ENCODE data around the gene ASTE1. TPM values are rescaled to one million over a fixed set of nuclear protein-coding genes. Genes with fewer than 3 reads are reported as not detected.

The ASTE1 gene
- total and polyA plus RNA-seq, 9 donors: 3.1 to 11.9 (median 8.6) TPM

GRCh38 chr3:130997289-130997688 lies 29.3 kb downstream of the ASTE1 start:
- TF ChIP-seq POLR2A (IDR thresholded peaks at IDR 0.05) (no peak), CTCF (IDR thresholded peaks at IDR 0.05) (no peak), EP300 (IDR thresholded peaks at IDR 0.05) (no peak)
- Histone ChIP-seq H3K4me1 (ENCODE audit: insufficient read depth) (no peaks in the 10 kb centered on the region), H3K9me3 (no peaks in the 10 kb centered on the region), H3K27ac (no peak overlapping the region), H3K36me3 (no peaks in the 10 kb centered on the region), H3K4me3 (no peak overlapping the region), H3K27me3 (no peaks in the 10 kb centered on the region)
- no peak for DNase-seq
- 95 to 96% (median 96%) methylated on average over 7 of the region's 7 CpGs for WGBS, 3 donors
- intact Hi-C loops (cut with DNase I): no loop called here

- Histone ChIP-seq H3K4me1 (ENCODE audit: insufficient read depth) (no peaks in the 10 kb centered on the region), H3K9me3 (no peaks in the 10 kb centered on the region), H3K27ac (no peak overlapping the region), H3K4me3 (no peak overlapping the region), H3K27me3 (no peaks in the 10 kb centered on the region), H3K36me3 (no peaks in the 10 kb centered on the region)
- WGBS, 3 donors: 67 to 79% (median 77%) methylated on average over 3 of the region's 3 CpGs
- TF ChIP-seq CTCF (IDR thresholded peaks at IDR 0.05) (no peak), POLR2A (IDR thresholded peaks at IDR 0.05) (no peak), EP300 (IDR thresholded peaks at IDR 0.05) (no peak)
- DNase-seq: no peak
- intact Hi-C loops (cut with DNase I): no loop called here
Observed at GRCh38 chr3:130992344-130992743, 34.3 kb downstream of the ASTE1 start.

GRCh38 chr3:130991126-130991525 lies 35.5 kb downstream of the ASTE1 start:
- Histone ChIP-seq H3K36me3 (no peaks in the 10 kb centered on the region), H3K4me1 (ENCODE audit: insufficient read depth) (no peaks in the 10 kb centered on the region), H3K27me3 (no peaks in the 10 kb centered on the region), H3K4me3 (no peak overlapping the region), H3K27ac (no peak overlapping the region), H3K9me3 (no peaks in the 10 kb centered on the region)
- no peak for TF ChIP-seq POLR2A (IDR thresholded peaks at IDR 0.05)
- TF ChIP-seq CTCF (IDR thresholded peaks at IDR 0.05): no peak
- TF ChIP-seq EP300 (IDR thresholded peaks at IDR 0.05): no peak
- 93 to 95% (median 94%) methylated on average over 5 of the region's 5 CpGs for WGBS, 3 donors
- intact Hi-C loops (cut with DNase I): no loop called here
- no peak for DNase-seq

GRCh38 chr3:130990282-130990681 lies 36.3 kb downstream of the ASTE1 start:
- Histone ChIP-seq H3K27me3 (no peaks in the 10 kb centered on the region), H3K4me3 (no peak overlapping the region), H3K27ac (no peak overlapping the region), H3K36me3 (no peaks in the 10 kb centered on the region), H3K4me1 (ENCODE audit: insufficient read depth) (no peaks in the 10 kb centered on the region), H3K9me3 (no peaks in the 10 kb centered on the region)
- WGBS, 3 donors: 63 to 80% (median 70%) methylated on average over 5 of the region's 5 CpGs
- no peak for TF ChIP-seq EP300 (IDR thresholded peaks at IDR 0.05)
- no peak for TF ChIP-seq POLR2A (IDR thresholded peaks at IDR 0.05)
- TF ChIP-seq CTCF (IDR thresholded peaks at IDR 0.05): no peak
- intact Hi-C loops (cut with DNase I): no loop called here
- DNase-seq: no peak

GRCh38 chr3:130981469-130981868 lies 45.2 kb downstream of the ASTE1 start:
- H3K4me3 ChIP-seq: no peak overlapping the region
- no peak overlapping the region for H3K27ac ChIP-seq
- 92 to 94% (median 93%) methylated on average over 2 of the region's 2 CpGs for WGBS, 3 donors
- TF ChIP-seq POLR2A (IDR thresholded peaks at IDR 0.05): no peak
- TF ChIP-seq CTCF (IDR thresholded peaks at IDR 0.05): no peak
- TF ChIP-seq EP300 (IDR thresholded peaks at IDR 0.05): no peak
- no peaks in the 10 kb centered on the region for H3K4me1 ChIP-seq (ENCODE audit: insufficient read depth)
- no peaks in the 10 kb centered on the region for H3K27me3 ChIP-seq
- no peaks in the 10 kb centered on the region for H3K36me3 ChIP-seq
- intact Hi-C loops (cut with DNase I): no loop called here
- no peak for DNase-seq
- H3K9me3 ChIP-seq: no peaks in the 10 kb centered on the region
